Measurements from ENCODE around the gene SLC12A6.

- no peak for TF ChIP-seq REST (IDR thresholded peaks at IDR 0.05; ENCODE audit: insufficient read depth in 1 of 2, low read depth in 2 of 2, low read length in 1 of 2)
- TF ChIP-seq, protein P1, sequence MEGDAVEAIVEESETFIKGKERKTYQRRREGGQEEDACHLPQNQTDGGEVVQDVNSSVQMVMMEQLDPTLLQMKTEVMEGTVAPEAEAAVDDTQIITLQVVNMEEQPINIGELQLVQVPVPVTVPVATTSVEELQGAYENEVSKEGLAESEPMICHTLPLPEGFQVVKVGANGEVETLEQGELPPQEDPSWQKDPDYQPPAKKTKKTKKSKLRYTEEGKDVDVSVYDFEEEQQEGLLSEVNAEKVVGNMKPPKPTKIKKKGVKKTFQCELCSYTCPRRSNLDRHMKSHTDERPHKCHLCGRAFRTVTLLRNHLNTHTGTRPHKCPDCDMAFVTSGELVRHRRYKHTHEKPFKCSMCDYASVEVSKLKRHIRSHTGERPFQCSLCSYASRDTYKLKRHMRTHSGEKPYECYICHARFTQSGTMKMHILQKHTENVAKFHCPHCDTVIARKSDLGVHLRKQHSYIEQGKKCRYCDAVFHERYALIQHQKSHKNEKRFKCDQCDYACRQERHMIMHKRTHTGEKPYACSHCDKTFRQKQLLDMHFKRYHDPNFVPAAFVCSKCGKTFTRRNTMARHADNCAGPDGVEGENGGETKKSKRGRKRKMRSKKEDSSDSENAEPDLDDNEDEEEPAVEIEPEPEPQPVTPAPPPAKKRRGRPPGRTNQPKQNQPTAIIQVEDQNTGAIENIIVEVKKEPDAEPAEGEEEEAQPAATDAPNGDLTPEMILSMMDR (IDR thresholded peaks at IDR 0.05): no peak
- no peak for TF ChIP-seq POLR2AphosphoS5 (IDR thresholded peaks at IDR 0.05; ENCODE audit: low read depth, low read length)
- no peak for TF ChIP-seq SIN3A (IDR thresholded peaks at IDR 0.05; ENCODE audit: borderline replicate concordance, insufficient read depth, low read depth, low read length)
These were observed 10.5 kb upstream of the SLC12A6 start for GRCh38 chr15:34347951-34348638.

Data from Panc1 (cell line).